ENCODE measurements around the gene GLIS2. TPM values are rescaled to one million over a fixed set of nuclear protein-coding genes. Genes with fewer than 3 reads are reported as not detected.
"Not testable (repeated sequence)": the region's sequence is repeated elsewhere in the genome, so short reads cannot be mapped to it uniquely, and the experiment has no call there.

Gene GLIS2
- polyA plus RNA-seq, 3 donors = 29.1 to 51.0 (median 46.0) TPM

DNA sequence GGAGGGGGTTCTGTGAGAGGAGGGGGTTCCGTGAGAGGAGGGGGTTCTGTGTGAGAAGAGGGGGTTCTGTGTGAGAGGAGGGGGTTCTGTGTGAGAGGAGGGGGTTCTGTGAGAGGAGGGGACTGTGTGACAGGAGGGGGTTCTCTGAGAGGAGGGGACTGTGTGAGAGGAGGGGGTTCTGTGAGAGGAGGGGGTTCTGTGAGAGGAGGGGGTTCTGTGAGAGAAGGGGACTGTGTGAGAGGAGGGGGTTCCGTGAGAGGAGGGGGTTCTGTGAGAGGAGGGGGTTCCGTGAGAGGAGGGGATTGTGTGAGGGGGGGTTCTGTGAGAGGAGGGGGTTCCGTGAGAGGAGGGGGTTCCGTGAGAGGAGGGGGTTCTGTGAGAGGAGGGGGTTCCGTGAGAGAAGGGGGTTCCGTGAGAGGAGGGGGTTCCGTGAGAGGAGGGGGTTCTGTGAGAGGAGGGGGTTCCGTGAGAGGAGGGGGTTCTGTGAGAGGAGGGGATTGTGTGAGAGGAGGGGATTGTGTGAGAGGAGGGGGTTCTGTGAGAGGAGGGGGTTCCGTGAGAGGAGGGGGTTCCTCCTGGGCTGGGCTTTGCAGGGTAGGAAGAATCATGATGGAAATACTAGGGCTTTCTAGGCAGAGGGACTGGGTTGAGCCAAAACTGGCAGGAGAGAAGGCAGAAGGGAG lies 28.6 kb downstream of the GLIS2 start:
- DNase-seq (ENCODE audit: extremely low read depth in 1 of 11, low read depth in 9 of 11, low spot score in 4 of 11) = not testable (repeated sequence)

DNA sequence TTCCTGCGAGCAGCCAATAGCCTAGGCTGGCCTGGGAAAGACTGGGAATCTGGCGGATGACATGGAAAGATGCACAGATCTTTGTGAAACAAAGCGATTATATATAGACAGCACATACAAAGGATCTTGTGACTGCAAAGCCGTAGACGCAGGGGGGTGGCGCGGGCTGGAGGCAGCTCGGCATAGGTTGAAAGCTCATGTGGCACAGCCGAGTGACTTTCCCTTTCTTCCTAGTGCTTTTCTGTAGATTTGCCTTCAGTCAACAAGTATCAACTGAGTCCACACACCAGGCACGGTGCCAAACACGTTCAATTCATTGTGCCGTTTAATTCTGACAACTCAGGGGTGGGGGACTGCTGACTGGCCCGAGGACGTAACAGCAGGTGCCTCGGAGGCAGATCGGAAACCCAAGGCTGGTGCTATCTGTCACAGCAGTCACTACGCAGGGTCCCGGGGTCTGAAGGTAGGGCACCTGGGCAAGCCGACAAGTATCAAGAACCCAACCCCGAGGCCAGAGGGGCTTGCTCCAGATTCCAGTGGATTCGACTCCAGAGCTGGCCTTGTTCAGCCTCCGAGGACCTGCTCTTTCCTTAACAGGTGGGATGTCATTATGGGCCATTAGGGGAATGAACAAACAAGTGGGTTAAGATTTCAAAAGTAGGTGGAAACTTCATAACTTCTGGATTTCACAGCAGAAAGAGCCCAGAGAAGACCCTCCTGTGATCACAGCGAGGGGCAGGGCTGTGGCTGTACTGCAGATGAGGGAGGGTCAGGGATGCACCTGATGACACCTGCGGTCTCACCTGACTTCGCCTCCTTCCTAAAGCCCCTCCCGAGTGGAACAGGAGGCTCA lies 29.3 kb downstream of the GLIS2 start:
- DNase-seq (ENCODE audit: extremely low read depth in 1 of 11, low read depth in 9 of 11, low spot score in 4 of 11) = no peak

DNA sequence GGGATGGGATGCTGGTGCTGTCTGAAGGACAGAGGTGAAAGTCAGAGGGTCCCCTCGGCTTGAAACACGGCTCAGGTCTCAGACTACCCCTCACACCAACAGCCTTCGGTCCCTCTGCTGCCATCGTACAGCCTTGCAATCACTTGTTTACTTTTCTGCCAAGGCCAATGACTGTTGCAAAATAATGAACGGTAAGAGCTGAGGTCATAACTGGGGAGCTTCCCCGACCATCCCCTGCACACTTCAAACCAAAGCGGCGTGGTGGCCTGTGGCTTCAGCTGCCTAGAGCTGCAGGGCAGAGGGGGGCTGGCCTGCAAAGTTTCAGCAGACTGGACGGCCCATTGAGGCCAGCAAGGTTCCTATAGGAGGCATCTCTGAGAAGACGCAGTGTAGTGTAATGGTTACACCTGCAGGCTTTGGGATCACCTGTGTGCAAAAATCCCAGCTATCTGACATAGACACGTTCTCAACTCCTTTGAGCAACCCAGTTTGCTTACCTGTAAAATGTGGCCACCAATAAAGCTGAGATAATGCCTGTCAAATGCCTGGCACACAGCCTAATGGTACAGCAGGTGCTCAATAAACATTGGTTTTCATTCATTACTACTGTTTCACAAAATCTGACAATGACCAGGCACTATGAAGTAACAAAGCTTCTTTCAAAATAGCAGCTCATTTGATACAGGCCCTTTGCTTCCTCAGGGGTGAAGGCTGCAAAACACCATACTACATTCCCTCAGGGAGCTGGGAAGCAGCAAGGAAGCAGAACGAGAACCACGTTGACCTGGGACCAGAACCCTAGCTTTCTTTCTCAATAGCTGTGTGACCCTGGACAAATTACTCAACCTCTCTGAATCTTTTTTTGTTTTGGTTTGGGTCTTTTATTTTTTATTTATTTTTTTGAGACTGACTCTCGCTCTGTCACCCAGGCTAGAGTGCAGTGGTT lies 30.2 kb downstream of the GLIS2 start:
- no peak for DNase-seq (ENCODE audit: extremely low read depth in 1 of 11, low read depth in 9 of 11, low spot score in 4 of 11)

DNA sequence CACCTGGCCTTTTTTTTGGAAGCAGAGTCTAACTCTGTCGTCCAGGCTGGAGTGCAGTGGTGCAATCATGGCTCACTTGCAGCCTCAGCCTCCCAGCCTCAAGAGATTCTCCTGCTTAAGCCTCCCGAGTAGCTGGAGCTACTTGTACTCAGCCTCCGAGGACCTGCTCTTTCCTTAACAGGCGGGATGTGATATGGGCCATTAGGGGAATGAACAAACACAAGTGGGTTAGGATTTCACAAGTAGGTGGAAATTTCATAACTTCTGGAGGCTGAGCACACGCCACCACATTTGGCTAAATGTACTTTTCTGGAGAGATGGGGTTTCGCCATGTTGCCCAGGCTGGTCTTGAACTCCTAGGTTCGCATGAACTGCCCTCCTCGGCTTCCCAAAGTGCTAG lies 31.1 kb downstream of the GLIS2 start:
- no peak for DNase-seq (ENCODE audit: extremely low read depth in 1 of 11, low read depth in 9 of 11, low spot score in 4 of 11)

DNA sequence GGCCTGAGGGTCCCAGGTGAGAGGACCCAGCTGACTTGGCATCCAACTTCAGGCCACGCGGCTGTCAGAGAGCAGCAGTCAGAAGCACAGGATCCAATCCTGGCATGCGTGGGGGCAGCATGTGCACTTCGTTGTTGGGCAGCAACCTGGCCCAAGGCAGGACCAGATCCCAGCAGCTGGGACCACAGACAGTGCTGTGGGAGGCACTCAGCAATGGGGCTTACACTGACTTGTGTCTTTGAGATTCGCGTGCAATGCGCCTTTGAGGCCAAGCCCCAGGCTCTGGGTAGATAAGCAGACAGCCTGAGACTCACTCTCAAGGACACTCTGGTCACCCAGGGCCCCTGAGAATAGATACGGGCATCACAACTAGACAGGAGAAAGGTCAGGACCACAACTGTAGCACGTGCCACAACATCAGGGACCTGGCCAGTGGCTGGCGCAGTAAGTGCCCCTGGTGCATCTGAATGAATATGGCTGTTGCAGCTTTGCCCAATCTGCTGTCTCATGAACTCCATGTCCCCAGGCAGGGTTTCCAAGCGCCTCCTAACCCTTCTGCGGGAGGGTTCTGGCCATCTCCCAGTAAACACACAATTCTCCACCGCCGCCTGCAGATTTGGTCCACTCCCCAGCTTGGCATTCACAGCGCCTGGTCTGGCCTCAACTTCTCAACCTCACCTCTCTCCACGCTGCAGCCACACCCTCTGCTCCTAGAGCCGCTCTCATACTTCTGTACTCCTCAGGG lies 32.1 kb downstream of the GLIS2 start:
- DNase-seq (ENCODE audit: extremely low read depth in 1 of 11, low read depth in 9 of 11, low spot score in 4 of 11) = no peak

DNA sequence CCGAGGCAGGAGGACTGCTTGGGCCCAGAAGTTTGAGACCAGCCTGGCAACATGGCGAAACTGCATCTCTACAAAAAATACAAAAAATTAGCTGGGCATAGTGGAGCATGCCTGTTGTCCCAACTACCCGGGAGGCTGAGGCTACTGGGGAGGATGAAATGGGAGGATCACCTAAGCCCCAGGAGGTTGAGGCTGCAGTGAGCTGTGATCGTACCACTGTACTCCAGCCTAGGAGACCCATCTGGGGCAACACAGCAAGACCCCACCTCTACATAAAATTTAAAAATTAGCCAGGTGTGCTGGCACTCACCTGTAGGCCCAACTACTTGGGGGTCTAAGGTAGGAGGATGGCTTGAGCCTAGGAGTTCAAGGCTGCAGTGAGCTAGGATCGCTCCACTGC lies 33.5 kb downstream of the GLIS2 start:
- no peak for DNase-seq (ENCODE audit: extremely low read depth in 1 of 11, low read depth in 9 of 11, low spot score in 4 of 11)

- no peak for DNase-seq (ENCODE audit: extremely low read depth in 1 of 11, low read depth in 9 of 11, low spot score in 4 of 11)
Observed at GRCh38 chr16:4350365-4350786, 34.5 kb downstream of the GLIS2 start.

DNA sequence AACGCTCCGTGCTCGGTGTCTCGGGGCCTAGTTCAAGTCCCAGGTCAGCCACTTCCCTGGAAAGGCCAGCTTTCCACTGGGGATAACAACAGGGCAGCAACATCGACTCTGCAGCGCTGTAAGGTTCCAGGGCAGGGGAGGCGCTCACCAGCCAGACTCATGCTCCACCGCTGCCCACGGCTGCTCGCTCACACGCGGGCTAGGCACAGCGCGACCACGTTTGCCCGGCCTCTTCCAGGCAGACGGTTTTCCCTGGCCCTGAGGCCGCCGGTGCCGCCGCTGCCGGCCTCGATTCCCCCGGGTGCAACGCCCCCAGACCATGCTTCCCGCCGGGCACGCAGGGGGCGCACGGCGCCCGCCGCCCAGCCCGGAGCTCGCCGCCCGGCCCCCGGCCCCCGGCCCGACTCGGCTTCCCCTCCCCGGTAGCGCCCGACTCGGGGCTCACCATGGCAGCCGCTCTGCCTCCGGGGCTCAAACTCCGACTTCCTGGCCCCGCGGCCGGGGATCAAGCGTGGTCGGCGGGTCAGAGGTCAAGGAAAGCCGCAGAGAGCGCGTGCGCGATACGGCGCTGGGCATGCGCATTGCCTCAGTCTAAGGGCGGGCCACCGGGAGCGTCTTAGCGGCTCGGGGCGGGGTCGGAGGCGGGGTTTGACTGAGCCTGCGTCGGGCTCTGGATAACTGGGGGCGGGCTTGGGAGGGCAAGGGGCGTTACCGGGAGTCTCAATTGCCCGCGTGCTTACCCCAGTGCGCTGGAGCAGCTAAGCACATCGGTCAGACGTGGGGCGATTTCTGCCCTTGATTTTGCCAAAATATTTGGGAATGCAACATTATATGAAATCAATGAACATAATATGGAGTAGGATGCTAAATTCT lies 35.2 kb downstream of the GLIS2 start, which contains the start of gene PAM16:
Gene PAM16 (minus strand): TSS at position 535 of the 873 bp plus-strand sequence. CDS start 87 bp downstream, at position 448.
- peak; percentile 83 to 94 (median 92) for DNase-seq (ENCODE audit: extremely low read depth in 1 of 11, low read depth in 9 of 11, low spot score in 4 of 11)

DNA sequence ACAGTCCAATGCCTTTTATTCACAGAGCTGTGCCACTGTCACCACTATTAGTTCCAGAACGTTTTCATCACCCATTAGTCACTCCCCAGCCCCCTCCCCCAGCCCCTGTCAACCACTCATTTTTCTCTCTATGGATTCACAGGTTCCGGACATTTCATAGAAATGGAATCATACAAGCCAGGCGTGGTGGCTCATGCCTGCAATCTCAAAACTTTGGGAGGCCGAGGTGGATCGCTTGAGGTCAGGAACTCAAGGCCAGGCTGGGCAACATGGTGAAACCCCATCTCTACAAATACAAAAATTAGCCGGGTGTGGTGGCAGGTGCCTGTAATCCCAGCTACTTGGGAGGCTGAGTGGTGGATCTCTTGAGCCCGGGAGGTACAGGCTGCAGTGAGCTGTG lies 36.0 kb downstream of the GLIS2 start:
- no peak for DNase-seq (ENCODE audit: extremely low read depth in 1 of 11, low read depth in 9 of 11, low spot score in 4 of 11)

DNA sequence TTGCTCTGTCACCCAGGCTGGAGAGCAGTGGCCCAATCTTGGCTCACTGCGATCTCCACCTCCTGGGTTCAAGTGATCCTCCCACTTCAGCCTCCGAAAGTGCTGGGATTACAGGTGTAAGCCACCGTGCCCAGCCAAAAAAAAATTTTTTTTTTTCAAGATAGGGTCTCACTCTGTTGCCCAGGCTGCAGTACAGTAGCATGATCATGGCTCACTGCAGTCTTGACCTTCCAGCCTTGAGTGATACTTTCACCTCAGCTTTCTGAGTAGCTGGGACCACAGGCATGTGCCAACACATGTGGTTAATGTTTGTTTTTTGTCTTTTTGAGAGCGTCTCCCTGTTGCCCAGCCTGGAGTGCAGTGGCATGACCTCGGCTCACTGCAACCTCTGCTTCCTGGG lies 37.0 kb downstream of the GLIS2 start:
- DNase-seq (ENCODE audit: extremely low read depth in 1 of 11, low read depth in 9 of 11, low spot score in 4 of 11) = no peak

DNA sequence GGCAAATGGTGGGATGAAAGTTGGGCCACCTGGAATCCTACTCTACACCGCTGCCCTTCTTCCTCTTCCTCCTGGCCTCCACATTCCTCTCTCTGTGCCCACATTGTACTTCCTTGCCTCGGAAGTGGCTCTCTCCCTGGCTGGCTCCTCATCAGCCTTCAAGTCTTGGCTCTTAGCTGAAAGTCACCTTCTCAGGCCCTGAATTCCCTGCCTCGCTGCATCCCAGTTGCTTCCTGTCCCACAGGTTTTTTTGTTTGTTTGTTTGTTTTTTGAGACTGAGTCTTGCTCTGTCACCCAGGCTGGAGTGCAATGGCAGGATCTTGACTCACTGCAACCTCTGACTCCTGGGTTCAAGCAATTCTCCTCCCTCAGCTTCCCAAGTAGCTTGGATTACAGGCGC lies 37.8 kb downstream of the GLIS2 start:
- no peak for DNase-seq (ENCODE audit: extremely low read depth in 1 of 11, low read depth in 9 of 11, low spot score in 4 of 11)

- no peak for DNase-seq (ENCODE audit: extremely low read depth in 1 of 11, low read depth in 9 of 11, low spot score in 4 of 11)
Observed at GRCh38 chr16:4354512-4355409, 38.9 kb downstream of the GLIS2 start.

DNA sequence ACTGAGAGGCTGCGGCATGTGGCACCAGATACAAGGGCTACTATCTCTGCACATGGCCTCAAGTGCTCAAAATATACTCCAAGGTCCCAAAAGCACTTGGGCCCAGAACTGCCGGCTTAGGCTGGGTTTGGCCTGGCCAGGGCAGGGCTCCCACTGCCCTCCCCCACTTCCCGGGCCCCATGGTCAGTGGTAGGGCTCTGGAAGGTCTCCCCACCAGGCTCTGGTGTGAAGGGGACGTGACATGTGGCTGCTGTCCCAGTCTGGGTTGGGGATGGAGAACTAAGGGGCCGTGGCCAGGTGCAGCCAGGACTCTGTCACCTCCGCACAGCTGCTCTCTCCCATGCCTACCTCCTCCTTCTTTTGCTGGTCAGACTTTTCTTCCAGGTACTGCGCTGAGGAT lies 41.0 kb downstream of the GLIS2 start:
- DNase-seq (ENCODE audit: extremely low read depth in 1 of 11, low read depth in 9 of 11, low spot score in 4 of 11) = no peak

- no peak for DNase-seq (ENCODE audit: extremely low read depth in 1 of 11, low read depth in 9 of 11, low spot score in 4 of 11)
Observed at GRCh38 chr16:4358236-4358635, 42.4 kb downstream of the GLIS2 start.

DNA sequence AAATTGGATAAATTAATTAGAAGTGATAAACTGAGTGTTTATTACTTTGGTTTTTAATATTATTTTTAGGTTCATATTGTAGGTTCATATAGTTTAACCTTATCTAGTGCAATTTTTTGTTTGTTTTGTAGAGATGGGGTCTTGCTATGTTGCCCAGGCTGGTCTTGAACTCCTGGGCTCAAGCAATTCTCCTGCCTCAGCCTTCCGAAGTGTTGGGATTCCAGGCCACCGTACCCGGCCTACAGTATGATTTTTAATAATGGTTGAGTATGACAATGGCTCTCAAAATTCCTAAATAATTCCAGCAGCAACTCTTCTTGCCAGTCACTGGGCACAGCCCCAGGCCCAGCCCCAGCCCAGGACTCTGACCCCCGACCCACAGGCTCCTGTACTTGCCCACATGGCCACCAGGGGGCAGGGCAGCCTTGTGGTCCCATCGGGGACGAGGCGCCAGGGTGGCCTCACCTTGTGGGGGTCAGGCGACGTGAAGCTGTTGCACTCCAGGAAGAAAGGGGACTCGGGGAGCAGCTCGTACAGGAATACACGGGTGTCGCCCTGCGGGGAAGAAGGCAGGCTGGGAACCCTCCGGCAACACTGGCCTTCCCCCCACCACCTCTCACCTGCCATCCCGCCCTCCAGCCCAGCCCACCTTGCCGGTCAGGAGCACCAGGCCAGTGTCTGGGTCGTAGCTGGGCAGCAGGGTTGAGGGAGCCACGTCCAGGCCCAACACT lies 43.1 kb downstream of the GLIS2 start:
- no peak for DNase-seq (ENCODE audit: extremely low read depth in 1 of 11, low read depth in 9 of 11, low spot score in 4 of 11)

- DNase-seq (ENCODE audit: extremely low read depth in 1 of 11, low read depth in 9 of 11, low spot score in 4 of 11) = no peak
Observed at GRCh38 chr16:4359914-4360313, 44.0 kb downstream of the GLIS2 start.
